SHP77 treated with DMSO at 0.1 percent for 48 hours (cell line): ENCODE data around the gene PRIM2.
"Not testable (repeated sequence)": the region's sequence is repeated elsewhere in the genome, so short reads cannot be mapped to it uniquely, and the experiment has no call there.

ENCODE experiments used
- DNase-seq: peaks from one replicate; lab custom pipeline; 2025; lab: John Stamatoyannopoulos, UW

The PRIM2 gene

GRCh38 chr6:57365076-57365583, 47.7 kb downstream of the PRIM2 start:
- DNase-seq = not testable (repeated sequence)

DNA sequence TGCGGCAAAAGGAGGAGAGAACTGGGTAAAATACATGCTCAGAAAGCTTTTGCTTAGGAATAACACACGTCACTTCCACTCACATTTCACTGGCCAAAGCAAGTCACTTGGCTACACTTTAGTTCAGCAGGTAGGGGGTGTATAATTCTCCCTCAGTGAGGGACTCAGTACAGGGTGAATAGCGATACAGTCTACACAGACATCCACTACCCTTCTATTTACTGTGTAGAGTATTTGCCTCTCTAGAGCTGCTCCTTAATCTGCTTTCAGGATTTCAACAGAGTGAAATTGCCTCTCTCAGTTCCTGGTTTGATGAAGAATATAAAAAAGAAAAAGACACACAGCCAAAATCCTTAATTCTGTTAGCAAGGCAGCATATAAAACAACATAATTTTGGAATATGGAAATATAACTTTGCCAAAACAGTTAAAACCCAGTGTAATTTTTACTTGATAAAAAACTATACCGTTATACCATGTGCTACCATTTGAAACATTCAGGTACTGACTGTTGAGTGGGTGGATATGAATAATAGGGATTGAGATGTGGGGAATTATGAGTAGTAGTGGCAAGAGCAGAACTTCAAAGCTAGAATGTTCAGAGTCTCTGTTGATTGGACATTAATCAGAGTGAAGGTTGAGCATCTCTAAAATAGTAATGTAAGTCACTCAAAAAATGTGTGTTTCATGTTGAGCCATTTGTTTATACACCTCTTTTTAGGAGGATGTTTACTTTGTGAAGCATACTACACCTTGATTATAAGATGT, 51.7 kb downstream of the PRIM2 start:
- not testable (repeated sequence) for DNase-seq

GRCh38 chr6:57371779-57372178, 54.3 kb downstream of the PRIM2 start:
- DNase-seq = not testable (repeated sequence)

- not testable (repeated sequence) for DNase-seq
Observed at GRCh38 chr6:57374764-57375163, 57.3 kb downstream of the PRIM2 start.

- DNase-seq = not testable (repeated sequence)
Observed at GRCh38 chr6:57376083-57376482, 58.7 kb downstream of the PRIM2 start.

DNA sequence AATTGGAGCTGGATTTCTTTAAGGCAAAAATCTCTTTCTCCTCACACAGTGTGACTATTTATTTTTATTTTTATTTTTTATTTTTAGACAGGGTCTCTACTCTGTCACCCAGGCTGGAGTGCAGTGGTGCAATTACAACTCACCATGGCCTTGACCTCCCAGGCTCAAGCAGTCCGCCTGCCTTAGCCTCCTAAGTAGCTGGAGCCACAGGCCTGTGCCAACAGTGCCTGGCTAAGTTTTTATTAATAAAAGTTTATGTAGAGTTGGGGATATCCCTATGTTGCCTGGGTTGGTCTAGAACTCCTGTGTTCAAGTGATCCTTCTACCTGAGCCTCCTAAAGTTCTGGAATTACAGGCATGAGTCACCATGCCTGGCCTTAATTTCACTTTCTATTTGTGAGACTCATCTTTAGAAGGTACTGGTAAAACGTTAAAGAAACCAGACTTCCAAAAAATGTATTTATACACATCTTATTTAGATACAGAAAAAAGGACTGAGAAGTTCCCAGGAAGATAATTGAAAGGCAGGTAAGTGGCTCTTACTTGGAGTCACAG, 71.7 kb downstream of the PRIM2 start:
- DNase-seq = not testable (repeated sequence)

DNA sequence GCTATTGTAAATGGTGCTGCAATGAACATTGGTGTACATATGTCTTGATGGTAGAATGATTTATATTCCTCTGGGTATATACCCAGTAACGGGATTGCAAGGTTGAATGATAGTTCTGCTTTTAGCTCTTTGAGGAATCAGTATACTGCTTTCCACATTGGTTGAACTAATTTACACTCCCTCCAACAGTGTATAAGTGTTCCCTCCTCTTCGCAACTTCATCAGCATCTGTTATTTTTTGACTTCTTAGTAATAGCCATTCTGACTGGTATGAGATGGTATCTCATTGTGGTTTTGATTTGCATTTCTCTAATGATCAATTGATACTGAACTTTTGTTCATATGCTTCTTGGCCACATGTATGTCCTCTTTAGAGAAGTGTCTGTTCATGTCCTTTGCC, 73.4 kb downstream of the PRIM2 start:
- not testable (repeated sequence) for DNase-seq

GRCh38 chr6:57392047-57392446, 74.6 kb downstream of the PRIM2 start:
- not testable (repeated sequence) for DNase-seq

DNA sequence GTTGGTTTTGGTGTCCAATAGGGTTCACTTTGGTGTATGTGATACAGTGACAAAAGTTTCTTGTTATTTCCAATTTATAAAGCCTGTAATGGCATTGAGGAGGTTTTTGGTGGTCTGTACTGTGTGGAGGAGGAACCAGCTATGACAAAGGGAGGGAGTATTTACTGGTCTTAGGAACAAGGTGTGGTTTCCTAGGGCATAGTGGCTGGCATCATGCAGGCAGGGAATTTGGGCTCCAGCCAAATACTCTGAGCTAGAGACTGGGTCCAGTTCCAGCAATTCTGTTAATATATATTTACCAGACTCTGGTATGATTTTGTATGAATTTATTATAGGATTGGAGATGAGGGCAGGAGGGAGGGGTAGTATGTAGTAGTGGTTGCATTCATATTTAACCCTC, 101.9 kb downstream of the PRIM2 start:
- DNase-seq = not testable (repeated sequence)

- no peak for DNase-seq
Observed at GRCh38 chr6:57421503-57421902, 104.1 kb downstream of the PRIM2 start.

GRCh38 chr6:57423468-57423867, 106.0 kb downstream of the PRIM2 start:
- DNase-seq = no peak

DNA sequence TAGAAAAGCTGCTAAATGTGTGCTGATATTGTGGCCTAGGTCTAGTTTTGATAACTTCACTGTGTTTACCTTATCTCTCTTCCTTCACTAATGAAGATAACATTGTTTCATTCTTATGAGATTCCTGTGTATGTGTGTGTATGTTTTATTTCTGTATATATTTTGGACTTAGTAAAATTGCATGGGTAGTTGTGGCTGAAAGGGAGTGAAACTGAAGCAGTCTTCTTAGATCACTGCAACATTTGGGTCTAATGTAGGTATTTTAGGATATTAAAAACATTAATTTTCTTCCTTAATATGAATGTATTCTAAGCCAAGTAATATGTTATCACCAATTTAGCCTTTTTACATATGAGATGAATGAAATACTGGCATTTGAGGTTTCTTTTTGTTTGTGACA, 114.3 kb downstream of the PRIM2 start:
- not testable (repeated sequence) for DNase-seq

DNA sequence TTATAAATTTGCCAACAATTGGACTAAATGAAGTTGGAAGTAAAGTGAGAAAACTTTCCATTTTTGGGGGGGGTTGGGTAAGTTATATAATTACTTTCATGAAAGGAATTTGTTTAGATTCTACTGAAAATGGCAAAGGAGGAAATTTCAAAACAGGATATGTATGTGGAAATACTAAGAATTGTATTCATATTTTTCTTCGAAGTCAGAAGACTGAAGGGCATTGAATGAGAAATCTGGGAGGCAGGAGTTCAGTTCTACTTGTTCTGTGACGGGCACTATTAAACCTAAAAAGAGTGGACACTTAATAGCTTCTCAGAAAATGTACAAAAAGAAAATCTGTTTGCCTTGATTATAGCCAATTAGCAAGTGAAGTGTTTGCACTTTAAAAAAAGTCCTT, 114.7 kb downstream of the PRIM2 start:
- no peak for DNase-seq

DNA sequence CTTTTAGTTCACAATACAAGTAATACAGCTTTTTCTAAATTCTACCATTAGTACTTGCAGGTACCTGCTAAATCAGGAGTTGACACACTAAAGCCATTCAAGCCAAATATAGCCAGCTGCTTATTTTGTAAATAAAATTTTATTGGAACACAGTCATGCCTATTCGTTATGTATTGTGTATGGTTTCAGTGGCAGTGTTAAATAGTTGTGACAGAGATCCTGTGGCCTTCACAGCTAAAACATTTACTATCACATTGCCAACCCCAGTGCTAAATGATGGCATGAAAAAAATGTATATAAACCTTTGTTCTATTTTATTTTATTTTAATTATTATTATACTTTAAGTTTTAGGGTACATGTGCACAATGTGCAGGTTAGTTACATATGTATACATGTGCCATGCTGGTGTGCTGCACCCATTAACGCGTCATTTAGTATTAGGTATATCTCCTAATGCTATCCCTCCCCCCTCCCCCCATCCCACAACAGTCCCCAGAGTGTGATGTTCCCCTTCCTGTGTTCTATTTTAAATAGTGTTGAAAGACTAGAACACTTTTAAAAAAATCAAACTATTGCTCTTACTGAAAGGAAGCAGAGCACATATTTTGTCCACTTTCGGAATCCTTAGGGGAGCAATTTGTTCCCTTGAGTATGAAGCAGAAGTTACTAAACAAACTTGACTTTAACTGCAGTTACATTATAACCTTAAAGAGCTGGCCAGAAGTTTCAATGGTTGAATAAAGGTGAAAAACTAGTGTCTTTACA, 115.7 kb downstream of the PRIM2 start:
- no peak for DNase-seq

GRCh38 chr6:57433790-57434189, 116.4 kb downstream of the PRIM2 start:
- DNase-seq = not testable (repeated sequence)

DNA sequence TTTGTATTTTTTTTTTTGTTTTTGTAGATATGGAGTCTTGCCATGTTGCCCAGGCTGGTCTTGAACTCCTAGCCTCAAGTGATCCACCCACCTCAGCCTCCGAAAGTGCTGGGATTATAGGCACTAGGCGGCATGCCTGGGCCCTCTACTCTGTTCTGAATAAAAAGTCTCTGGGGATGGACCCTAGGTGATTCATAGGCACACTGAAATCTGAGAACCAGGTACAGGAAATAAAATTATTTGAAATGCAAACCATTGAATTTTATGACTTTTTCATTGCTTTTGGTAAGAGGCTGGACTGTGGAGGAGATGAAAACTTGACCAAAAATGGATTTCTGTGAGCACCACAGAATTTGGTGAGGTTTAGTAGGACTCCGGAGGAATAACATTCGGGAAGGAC, 117.5 kb downstream of the PRIM2 start:
- DNase-seq = no peak

- DNase-seq = no peak
Observed at GRCh38 chr6:57435475-57436160, 118.2 kb downstream of the PRIM2 start.

GRCh38 chr6:57440735-57441134, 123.3 kb downstream of the PRIM2 start:
- not testable (repeated sequence) for DNase-seq

- not testable (repeated sequence) for DNase-seq
Observed at GRCh38 chr6:57442133-57442532, 124.7 kb downstream of the PRIM2 start.

DNA sequence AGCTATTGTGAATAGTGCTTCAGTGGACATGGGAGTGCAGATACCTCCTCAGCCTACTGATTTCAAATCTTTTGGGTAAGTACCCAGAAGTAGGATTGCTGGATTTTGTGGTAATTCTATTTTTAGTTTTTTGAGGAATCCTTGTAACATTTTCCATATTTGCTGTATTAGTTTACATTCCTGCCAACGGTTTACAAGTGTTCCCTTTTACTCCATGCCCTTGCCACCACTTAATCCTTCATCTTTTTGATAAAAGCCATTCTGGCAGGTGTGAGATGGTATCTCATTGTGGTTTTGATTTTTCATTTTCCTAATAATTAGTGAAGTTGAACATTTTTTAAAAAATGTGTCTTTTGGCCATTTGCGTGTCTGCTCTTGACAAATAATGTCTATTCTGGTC, 125.8 kb downstream of the PRIM2 start:
- not testable (repeated sequence) for DNase-seq

DNA sequence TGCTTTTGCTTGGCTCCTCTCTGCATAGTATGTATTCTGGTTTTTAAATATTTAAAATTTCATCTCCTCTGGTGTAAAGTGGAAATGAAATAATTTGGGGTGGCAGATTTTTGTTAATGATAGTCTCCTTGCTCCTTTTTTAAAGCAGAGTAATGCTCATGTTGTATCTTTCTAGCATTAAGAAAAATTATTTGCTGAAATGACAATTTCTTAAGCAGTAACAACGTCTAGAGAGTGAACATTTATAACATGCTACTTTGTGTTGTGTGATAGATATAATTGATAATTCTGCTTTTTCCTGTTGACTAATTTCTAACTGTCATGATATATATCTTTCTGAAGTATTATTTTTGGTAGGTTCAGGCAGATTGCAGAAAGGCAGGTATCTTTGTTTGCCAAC, 127.4 kb downstream of the PRIM2 start:
- not testable (repeated sequence) for DNase-seq

DNA sequence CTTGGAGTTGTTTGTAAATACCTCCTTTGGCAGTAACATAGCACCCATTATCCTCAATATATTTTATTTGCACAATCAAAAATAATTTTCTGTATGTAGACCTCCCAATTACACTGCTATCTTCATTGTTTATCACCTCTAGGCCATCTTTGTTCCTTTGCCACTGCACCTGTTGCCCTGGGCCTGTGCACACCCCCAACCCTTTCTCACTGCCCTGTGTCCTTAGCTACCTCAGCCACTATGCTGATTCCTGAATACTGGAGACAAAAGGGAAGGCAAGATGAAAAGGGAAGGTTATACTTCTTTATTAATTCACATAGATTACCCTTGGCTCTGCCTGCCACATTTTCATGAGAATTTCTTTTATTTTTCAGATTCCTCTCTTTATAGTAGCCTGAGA, 127.9 kb downstream of the PRIM2 start:
- DNase-seq = not testable (repeated sequence)
